ENCODE measurements around the gene KRT71.
A peak's percentile ranks its signal among the peaks of the same experiment; 100 is the strongest.

GRCh38 chr12:52530905-52531304, 22.0 kb downstream of the KRT71 start:
- peak; percentile 51 for TF ChIP-seq CTCF (IDR thresholded peaks at IDR 0.05; ENCODE audit: low read depth, low read length)
- no peak for TF ChIP-seq EZH2phosphoT487 (IDR thresholded peaks at IDR 0.05; ENCODE audit: low read depth)

Data from OCI-LY3 (cell line).